ENCODE data around the gene ZNF480. TPM values are rescaled to one million over a fixed set of nuclear protein-coding genes. Genes with fewer than 3 reads are reported as not detected.

The ZNF480 gene
- total and polyA plus RNA-seq, 4 donors: 1.8 to 7.3 (median 3.4) TPM

DNA sequence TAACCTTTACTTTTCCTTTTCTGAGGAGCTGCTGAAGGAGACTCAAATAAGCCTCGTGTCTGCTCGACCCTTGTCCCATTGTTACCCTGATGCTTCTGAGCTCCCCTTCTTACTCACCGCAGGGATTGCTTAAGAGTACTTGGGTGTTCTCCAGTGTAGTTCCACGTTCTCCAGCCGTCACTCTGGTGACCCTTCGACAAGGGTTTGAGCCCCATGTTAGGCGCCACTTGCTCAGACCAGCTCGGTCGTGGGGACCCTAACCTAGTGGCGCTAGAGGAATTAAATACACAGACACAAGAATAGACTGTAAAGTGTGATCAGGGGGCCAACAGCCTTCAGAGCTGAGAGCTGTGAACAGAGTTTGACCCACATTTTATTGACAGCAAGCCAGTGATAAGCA is 10.3 kb downstream of the ZNF480 start (continued):
- TF ChIP-seq, protein P1, sequence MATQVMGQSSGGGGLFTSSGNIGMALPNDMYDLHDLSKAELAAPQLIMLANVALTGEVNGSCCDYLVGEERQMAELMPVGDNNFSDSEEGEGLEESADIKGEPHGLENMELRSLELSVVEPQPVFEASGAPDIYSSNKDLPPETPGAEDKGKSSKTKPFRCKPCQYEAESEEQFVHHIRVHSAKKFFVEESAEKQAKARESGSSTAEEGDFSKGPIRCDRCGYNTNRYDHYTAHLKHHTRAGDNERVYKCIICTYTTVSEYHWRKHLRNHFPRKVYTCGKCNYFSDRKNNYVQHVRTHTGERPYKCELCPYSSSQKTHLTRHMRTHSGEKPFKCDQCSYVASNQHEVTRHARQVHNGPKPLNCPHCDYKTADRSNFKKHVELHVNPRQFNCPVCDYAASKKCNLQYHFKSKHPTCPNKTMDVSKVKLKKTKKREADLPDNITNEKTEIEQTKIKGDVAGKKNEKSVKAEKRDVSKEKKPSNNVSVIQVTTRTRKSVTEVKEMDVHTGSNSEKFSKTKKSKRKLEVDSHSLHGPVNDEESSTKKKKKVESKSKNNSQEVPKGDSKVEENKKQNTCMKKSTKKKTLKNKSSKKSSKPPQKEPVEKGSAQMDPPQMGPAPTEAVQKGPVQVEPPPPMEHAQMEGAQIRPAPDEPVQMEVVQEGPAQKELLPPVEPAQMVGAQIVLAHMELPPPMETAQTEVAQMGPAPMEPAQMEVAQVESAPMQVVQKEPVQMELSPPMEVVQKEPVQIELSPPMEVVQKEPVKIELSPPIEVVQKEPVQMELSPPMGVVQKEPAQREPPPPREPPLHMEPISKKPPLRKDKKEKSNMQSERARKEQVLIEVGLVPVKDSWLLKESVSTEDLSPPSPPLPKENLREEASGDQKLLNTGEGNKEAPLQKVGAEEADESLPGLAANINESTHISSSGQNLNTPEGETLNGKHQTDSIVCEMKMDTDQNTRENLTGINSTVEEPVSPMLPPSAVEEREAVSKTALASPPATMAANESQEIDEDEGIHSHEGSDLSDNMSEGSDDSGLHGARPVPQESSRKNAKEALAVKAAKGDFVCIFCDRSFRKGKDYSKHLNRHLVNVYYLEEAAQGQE (IDR thresholded peaks at IDR 0.05): no peak
- no peak for TF ChIP-seq YY1 (IDR thresholded peaks at IDR 0.05)
- TF ChIP-seq RAD21 (IDR thresholded peaks at IDR 0.05): no peak

- no peak for DNase-seq (ENCODE audit: low spot score)
- TF ChIP-seq TAF1 (conservative IDR thresholded peaks at IDR 0.05) (no peak), SP1 (IDR thresholded peaks at IDR 0.05) (no peak), RXRA (IDR thresholded peaks at IDR 0.05) (no peak), FOXA1 (IDR thresholded peaks at IDR 0.05) (no peak), NR2F2 (IDR thresholded peaks at IDR 0.05) (no peak), HNF4G (IDR thresholded peaks at IDR 0.05) (no peak), ATF3 (IDR thresholded peaks at IDR 0.05) (no peak), RAD21 (IDR thresholded peaks at IDR 0.05) (no peak), EGR1 (IDR thresholded peaks at IDR 0.05; ENCODE audit: low read depth in 2 of 2) (no peak)
- TF ChIP-seq, protein P1 (IDR thresholded peaks at IDR 0.05): no peak
- TF ChIP-seq, protein P2, sequence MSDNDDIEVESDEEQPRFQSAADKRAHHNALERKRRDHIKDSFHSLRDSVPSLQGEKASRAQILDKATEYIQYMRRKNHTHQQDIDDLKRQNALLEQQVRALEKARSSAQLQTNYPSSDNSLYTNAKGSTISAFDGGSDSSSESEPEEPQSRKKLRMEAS (IDR thresholded peaks at IDR 0.05): no peak
- TF ChIP-seq, protein P3, sequence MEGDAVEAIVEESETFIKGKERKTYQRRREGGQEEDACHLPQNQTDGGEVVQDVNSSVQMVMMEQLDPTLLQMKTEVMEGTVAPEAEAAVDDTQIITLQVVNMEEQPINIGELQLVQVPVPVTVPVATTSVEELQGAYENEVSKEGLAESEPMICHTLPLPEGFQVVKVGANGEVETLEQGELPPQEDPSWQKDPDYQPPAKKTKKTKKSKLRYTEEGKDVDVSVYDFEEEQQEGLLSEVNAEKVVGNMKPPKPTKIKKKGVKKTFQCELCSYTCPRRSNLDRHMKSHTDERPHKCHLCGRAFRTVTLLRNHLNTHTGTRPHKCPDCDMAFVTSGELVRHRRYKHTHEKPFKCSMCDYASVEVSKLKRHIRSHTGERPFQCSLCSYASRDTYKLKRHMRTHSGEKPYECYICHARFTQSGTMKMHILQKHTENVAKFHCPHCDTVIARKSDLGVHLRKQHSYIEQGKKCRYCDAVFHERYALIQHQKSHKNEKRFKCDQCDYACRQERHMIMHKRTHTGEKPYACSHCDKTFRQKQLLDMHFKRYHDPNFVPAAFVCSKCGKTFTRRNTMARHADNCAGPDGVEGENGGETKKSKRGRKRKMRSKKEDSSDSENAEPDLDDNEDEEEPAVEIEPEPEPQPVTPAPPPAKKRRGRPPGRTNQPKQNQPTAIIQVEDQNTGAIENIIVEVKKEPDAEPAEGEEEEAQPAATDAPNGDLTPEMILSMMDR (IDR thresholded peaks at IDR 0.05; ENCODE audit: low read depth, low read length, missing input control): no peak
- TF ChIP-seq, protein P4, sequence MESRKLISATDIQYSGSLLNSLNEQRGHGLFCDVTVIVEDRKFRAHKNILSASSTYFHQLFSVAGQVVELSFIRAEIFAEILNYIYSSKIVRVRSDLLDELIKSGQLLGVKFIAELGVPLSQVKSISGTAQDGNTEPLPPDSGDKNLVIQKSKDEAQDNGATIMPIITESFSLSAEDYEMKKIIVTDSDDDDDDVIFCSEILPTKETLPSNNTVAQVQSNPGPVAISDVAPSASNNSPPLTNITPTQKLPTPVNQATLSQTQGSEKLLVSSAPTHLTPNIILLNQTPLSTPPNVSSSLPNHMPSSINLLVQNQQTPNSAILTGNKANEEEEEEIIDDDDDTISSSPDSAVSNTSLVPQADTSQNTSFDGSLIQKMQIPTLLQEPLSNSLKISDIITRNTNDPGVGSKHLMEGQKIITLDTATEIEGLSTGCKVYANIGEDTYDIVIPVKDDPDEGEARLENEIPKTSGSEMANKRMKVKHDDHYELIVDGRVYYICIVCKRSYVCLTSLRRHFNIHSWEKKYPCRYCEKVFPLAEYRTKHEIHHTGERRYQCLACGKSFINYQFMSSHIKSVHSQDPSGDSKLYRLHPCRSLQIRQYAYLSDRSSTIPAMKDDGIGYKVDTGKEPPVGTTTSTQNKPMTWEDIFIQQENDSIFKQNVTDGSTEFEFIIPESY (IDR thresholded peaks at IDR 0.05): no peak
- H3K4me1 ChIP-seq (ENCODE audit: control insufficient read depth in 4 of 4, insufficient read depth in 4 of 4, low read length in 3 of 4): no peaks in the 10 kb centered on the region
- H3K36me3 ChIP-seq (ENCODE audit: control insufficient read depth in 4 of 4, insufficient read depth in 3 of 4, low read depth in 1 of 4, low read length in 3 of 4): peaks cover 9 to 56% (median 51%) of the 10 kb centered on the region in 4 donors
- no peaks in the 10 kb centered on the region for H3K27me3 ChIP-seq (ENCODE audit: control insufficient read depth in 4 of 4, insufficient read depth in 4 of 4, low read length in 3 of 4)
- peak overlapping the region in 2 of 3 donors; percentile 64 to 87 for H3K4me3 ChIP-seq (ENCODE audit: low read depth in 1 of 3, low read length in 3 of 3)
- no peak overlapping the region for H3K9ac ChIP-seq (ENCODE audit: low read depth in 1 of 2, low read length in 2 of 2)
- WGBS: over 99% methylated on average over 6 of the region's 6 CpGs
- peaks cover 60 to 98% (median 84%) of the 10 kb centered on the region in 4 donors for H3K9me3 ChIP-seq (ENCODE audit: control insufficient read depth in 4 of 4, low read length in 3 of 4)
- no peak overlapping the region for H3K27ac ChIP-seq (ENCODE audit: low read depth in 1 of 2, low read length in 2 of 2)
Observed at GRCh38 chr19:52322429-52322828, 25.5 kb downstream of the ZNF480 start.

All from liver (tissue), 9 donors.